GM12878 (cell line): Measurements from ENCODE around the gene RFFL. TPM values are rescaled to one million over a fixed set of nuclear protein-coding genes. Genes with fewer than 3 reads are reported as not detected.

Experiments
- ASH2L ChIP-seq: fragments of 300-600, 200-600 bp; sonication (generic); IDR thresholded peaks from 2 replicates; pipeline ENCODE4 v1.6.1; 2017; ENCODE audit warnings: low read depth, mild to moderate bottlenecking, borderline replicate concordance
- FOXK2 ChIP-seq: fragments of 450-650 bp; IDR thresholded peaks from 2 replicates; pipeline ENCODE4 v1.6.1; 2017; ENCODE audit warnings: mild to moderate bottlenecking, moderate library complexity
- PAX8 ChIP-seq: fragments of 450-650 bp; IDR thresholded peaks from 2 replicates; pipeline ENCODE4 v1.6.1; 2017; ENCODE audit warnings: mild to moderate bottlenecking, moderate library complexity
- POLR2AphosphoS5 ChIP-seq: IDR thresholded peaks from 2 replicates; pipeline ENCODE4 v1.6.1; 2011; ENCODE audit warnings: mild to moderate bottlenecking, low read length, inconsistent platforms
- SIN3A ChIP-seq: IDR thresholded peaks from 2 replicates; pipeline ENCODE4 v1.6.1; 2012; ENCODE audit warnings: low read depth, low read length, improper control_type of control experiment
- WRNIP1 ChIP-seq: IDR thresholded peaks from 2 replicates; pipeline ENCODE4 v1.6.1; 2011; ENCODE audit warnings: low read depth, low read length, improper control_type of control experiment, borderline replicate concordance
- ZNF24 ChIP-seq: fragments of 450-650 bp; IDR thresholded peaks from 2 replicates; pipeline ENCODE4 v1.6.1; 2017; ENCODE audit warnings: antibody characterized with exemption, mild to moderate bottlenecking
- ZZZ3 ChIP-seq: IDR thresholded peaks from 2 replicates; pipeline ENCODE4 v1.6.1; 2011; ENCODE audit warnings: low read depth; ENCODE audit not compliant: control insufficient read depth, insufficient read length
- polyA plus RNA-seq, 11 experiments: library from polyadenylated mRNA; depleted of rRNA in 4 of 11; unstranded in 6 of 11; stranded (reverse) in 5 of 11; fragments of >200 nt; fragmentation: Nextera tagmentation in 4 of 11; fragmentation: Illumina TruSeq in 1 of 11; extraction: Ambion mirVana in 4 of 11; extraction: Trizol in 1 of 11; gene quantifications; 1 replicate in 1 of 11; 2 replicates in 10 of 11; pipeline versions ENCODE4 v1.2.1 to v1.2.3, GENCODE V29; 2011 to 2016; ENCODE audit warnings: inconsistent platforms in 2 of 11, missing spikeins in 2 of 11, low read depth in 1 of 11
- total RNA-seq, 4 experiments: library from RNA; depleted of rRNA in 3 of 4; stranded (reverse); fragments of >200 nt in 3 of 4; fragmentation: Illumina TruSeq in 1 of 4; extraction: Trizol in 1 of 4; gene quantifications; 2 replicates each; pipeline versions ENCODE4 v1.2.1 to v1.2.3, GENCODE V29; 2013 to 2021
- TF ChIP-seq, protein P1 (sequence below): IDR thresholded peaks from 2 replicates; pipeline ENCODE4 v1.6.1; 2011; ENCODE audit warnings: borderline replicate concordance, low read depth, mild to moderate bottlenecking, moderate library complexity, low read length; ENCODE audit not compliant: insufficient read depth, poor library complexity, severe bottlenecking
- TF ChIP-seq, protein P2 (sequence below): fragments of 450-650 bp; IDR thresholded peaks from 2 replicates; pipeline ENCODE4 v1.6.1; 2017; ENCODE audit warnings: mild to moderate bottlenecking, low read depth, inconsistent platforms; ENCODE audit not compliant: poor library complexity, severe bottlenecking
- TF ChIP-seq, protein P3 (sequence below): IDR thresholded peaks from 2 replicates; pipeline ENCODE4 v1.6.1; 2011; ENCODE audit warnings: mild to moderate bottlenecking, low read depth, low read length, moderate library complexity; ENCODE audit not compliant: insufficient replicate concordance
- TF ChIP-seq, protein P4 (sequence below): fragments of 450-650 bp; IDR thresholded peaks from 2 replicates; pipeline ENCODE4 v1.6.1; 2014; ENCODE audit warnings: mild to moderate bottlenecking
- TF ChIP-seq, protein P5 (sequence below): fragments of 150-350 bp; IDR thresholded peaks from 2 replicates; pipeline ENCODE4 v1.6.1; 2016; ENCODE audit warnings: low read depth, low read length
- TF ChIP-seq, protein P6 (sequence below): IDR thresholded peaks from 2 replicates; pipeline ENCODE4 v1.6.1; 2011; ENCODE audit warnings: low read depth, mild to moderate bottlenecking, low read length, moderate library complexity, borderline replicate concordance; ENCODE audit errors: extremely low read depth
- TF ChIP-seq, protein P7 (sequence below): fragments of 450-650 bp; IDR thresholded peaks from 2 replicates; pipeline ENCODE4 v1.6.1; 2017; ENCODE audit warnings: borderline replicate concordance

RFFL gene
- total and polyA plus RNA-seq, 10 of the 15 experiments (the other 5 are each of a cell fraction or from before 2014, with no cell fraction given): 4.7 to 56.1 (median 26.9) TPM

DNA sequence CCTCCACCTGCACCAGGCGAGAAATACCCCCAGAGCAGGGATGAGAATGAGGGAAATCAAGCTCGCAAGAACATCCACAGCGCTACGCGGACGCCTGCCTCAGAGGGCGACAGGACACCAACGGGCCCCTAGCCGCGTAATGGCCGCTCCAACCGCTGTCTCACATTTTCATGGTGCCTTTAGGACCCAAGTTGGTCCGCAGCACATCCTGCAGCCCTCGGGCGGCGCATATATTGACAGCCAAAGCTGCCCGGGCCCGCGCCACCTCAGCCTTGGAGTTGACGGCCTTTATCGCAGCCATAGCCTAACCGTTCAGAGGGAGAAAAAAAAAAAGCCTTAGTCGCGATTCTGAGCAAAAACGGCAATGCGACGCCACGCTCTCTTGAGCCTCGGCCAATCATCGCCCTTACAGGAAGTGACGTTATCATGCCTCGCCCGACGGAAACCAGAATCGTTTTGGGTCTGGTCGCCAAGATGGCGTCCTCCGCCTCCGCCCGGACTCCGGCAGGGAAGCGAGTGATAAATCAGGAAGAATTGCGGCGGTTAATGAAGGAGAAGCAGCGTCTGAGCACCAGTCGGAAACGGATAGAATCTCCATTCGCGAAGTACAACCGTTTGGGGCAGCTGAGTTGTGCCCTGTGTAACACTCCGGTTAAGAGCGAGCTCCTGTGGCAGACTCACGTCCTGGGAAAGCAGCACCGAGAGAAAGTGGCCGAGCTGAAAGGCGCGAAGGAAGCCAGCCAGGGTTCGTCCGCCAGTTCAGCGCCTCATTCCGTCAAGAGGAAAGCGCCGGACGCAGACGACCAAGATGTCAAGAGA, 102.2 kb downstream of the RFFL start, which contains the start of the genes CCT6B and ZNF830 (continued):
- TF ChIP-seq ASH2L: peak; percentile 49; the same call in 1 of the 2 replicates
- TF ChIP-seq, protein P1, sequence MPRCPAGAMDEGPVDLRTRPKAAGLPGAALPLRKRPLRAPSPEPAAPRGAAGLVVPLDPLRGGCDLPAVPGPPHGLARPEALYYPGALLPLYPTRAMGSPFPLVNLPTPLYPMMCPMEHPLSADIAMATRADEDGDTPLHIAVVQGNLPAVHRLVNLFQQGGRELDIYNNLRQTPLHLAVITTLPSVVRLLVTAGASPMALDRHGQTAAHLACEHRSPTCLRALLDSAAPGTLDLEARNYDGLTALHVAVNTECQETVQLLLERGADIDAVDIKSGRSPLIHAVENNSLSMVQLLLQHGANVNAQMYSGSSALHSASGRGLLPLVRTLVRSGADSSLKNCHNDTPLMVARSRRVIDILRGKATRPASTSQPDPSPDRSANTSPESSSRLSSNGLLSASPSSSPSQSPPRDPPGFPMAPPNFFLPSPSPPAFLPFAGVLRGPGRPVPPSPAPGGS: no peak
- TF ChIP-seq WRNIP1: no peak
- TF ChIP-seq, protein P2, sequence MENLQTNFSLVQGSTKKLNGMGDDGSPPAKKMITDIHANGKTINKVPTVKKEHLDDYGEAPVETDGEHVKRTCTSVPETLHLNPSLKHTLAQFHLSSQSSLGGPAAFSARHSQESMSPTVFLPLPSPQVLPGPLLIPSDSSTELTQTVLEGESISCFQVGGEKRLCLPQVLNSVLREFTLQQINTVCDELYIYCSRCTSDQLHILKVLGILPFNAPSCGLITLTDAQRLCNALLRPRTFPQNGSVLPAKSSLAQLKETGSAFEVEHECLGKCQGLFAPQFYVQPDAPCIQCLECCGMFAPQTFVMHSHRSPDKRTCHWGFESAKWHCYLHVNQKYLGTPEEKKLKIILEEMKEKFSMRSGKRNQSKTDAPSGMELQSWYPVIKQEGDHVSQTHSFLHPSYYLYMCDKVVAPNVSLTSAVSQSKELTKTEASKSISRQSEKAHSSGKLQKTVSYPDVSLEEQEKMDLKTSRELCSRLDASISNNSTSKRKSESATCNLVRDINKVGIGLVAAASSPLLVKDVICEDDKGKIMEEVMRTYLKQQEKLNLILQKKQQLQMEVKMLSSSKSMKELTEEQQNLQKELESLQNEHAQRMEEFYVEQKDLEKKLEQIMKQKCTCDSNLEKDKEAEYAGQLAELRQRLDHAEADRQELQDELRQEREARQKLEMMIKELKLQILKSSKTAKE: no peak
- TF ChIP-seq, protein P3, sequence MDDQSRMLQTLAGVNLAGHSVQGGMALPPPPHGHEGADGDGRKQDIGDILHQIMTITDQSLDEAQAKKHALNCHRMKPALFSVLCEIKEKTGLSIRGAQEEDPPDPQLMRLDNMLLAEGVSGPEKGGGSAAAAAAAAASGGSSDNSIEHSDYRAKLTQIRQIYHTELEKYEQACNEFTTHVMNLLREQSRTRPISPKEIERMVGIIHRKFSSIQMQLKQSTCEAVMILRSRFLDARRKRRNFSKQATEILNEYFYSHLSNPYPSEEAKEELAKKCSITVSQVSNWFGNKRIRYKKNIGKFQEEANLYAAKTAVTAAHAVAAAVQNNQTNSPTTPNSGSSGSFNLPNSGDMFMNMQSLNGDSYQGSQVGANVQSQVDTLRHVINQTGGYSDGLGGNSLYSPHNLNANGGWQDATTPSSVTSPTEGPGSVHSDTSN: peak; percentile 7
- TF ChIP-seq ZNF24: 0 out of 2 replicates have a peak, but pooled peaks have one; percentile 9
- TF ChIP-seq, protein P4, sequence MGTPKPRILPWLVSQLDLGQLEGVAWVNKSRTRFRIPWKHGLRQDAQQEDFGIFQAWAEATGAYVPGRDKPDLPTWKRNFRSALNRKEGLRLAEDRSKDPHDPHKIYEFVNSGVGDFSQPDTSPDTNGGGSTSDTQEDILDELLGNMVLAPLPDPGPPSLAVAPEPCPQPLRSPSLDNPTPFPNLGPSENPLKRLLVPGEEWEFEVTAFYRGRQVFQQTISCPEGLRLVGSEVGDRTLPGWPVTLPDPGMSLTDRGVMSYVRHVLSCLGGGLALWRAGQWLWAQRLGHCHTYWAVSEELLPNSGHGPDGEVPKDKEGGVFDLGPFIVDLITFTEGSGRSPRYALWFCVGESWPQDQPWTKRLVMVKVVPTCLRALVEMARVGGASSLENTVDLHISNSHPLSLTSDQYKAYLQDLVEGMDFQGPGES: no peak
- TF ChIP-seq, protein P5, sequence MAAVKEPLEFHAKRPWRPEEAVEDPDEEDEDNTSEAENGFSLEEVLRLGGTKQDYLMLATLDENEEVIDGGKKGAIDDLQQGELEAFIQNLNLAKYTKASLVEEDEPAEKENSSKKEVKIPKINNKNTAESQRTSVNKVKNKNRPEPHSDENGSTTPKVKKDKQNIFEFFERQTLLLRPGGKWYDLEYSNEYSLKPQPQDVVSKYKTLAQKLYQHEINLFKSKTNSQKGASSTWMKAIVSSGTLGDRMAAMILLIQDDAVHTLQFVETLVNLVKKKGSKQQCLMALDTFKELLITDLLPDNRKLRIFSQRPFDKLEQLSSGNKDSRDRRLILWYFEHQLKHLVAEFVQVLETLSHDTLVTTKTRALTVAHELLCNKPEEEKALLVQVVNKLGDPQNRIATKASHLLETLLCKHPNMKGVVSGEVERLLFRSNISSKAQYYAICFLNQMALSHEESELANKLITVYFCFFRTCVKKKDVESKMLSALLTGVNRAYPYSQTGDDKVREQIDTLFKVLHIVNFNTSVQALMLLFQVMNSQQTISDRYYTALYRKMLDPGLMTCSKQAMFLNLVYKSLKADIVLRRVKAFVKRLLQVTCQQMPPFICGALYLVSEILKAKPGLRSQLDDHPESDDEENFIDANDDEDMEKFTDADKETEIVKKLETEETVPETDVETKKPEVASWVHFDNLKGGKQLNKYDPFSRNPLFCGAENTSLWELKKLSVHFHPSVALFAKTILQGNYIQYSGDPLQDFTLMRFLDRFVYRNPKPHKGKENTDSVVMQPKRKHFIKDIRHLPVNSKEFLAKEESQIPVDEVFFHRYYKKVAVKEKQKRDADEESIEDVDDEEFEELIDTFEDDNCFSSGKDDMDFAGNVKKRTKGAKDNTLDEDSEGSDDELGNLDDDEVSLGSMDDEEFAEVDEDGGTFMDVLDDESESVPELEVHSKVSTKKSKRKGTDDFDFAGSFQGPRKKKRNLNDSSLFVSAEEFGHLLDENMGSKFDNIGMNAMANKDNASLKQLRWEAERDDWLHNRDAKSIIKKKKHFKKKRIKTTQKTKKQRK: peak; percentile 63; the same call in 1 of the 2 replicates
- no peak for TF ChIP-seq FOXK2
- 0 out of 2 replicates have a peak, but pooled peaks have one; percentile 50 for TF ChIP-seq PAX8
- TF ChIP-seq, protein P6, sequence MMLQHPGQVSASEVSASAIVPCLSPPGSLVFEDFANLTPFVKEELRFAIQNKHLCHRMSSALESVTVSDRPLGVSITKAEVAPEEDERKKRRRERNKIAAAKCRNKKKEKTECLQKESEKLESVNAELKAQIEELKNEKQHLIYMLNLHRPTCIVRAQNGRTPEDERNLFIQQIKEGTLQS: peak; percentile 59; the same call in 1 of the 2 replicates
- TF ChIP-seq SIN3A: no peak
- no peak for TF ChIP-seq ZZZ3
- TF ChIP-seq POLR2AphosphoS5: peak; percentile 98
- TF ChIP-seq, protein P7, sequence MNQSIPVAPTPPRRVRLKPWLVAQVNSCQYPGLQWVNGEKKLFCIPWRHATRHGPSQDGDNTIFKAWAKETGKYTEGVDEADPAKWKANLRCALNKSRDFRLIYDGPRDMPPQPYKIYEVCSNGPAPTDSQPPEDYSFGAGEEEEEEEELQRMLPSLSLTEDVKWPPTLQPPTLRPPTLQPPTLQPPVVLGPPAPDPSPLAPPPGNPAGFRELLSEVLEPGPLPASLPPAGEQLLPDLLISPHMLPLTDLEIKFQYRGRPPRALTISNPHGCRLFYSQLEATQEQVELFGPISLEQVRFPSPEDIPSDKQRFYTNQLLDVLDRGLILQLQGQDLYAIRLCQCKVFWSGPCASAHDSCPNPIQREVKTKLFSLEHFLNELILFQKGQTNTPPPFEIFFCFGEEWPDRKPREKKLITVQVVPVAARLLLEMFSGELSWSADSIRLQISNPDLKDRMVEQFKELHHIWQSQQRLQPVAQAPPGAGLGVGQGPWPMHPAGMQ: no peak
